Measurements from ENCODE around the gene FBRSL1. TPM values are rescaled to one million over a fixed set of nuclear protein-coding genes. Genes with fewer than 3 reads are reported as not detected.
A peak's percentile ranks its signal among the peaks of the same experiment; 100 is the strongest.

FBRSL1 gene
- total RNA-seq, 1 donor from 2014 or later, result 108 TPM

DNA sequence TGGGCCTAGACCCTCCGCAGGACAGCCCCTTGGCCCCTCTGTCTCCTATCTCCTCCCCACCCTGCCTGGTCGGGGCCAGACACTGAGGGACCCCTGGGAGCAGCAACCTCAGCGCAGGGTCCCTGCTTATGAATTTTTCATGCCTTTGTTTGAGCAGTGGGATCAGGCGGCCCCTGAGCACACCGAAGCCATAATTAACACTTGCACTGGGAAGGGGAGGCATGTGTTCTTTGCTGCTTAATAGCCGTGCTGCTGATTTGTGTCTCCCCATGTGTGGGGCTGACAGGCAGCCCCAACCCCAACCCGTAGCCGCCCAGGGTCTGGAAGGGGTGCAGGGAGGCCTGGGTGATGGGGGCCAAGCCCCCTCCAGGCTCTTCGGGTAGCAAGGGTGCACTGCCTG lies 52.7 kb downstream of the FBRSL1 start:
- no peaks in the 10 kb centered on the region for H3K9me3 Mint-ChIP-seq
- TF ChIP-seq, protein P1, sequence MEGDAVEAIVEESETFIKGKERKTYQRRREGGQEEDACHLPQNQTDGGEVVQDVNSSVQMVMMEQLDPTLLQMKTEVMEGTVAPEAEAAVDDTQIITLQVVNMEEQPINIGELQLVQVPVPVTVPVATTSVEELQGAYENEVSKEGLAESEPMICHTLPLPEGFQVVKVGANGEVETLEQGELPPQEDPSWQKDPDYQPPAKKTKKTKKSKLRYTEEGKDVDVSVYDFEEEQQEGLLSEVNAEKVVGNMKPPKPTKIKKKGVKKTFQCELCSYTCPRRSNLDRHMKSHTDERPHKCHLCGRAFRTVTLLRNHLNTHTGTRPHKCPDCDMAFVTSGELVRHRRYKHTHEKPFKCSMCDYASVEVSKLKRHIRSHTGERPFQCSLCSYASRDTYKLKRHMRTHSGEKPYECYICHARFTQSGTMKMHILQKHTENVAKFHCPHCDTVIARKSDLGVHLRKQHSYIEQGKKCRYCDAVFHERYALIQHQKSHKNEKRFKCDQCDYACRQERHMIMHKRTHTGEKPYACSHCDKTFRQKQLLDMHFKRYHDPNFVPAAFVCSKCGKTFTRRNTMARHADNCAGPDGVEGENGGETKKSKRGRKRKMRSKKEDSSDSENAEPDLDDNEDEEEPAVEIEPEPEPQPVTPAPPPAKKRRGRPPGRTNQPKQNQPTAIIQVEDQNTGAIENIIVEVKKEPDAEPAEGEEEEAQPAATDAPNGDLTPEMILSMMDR (conservative IDR thresholded peaks at IDR 0.05), result no peak
- H3K27me3 Mint-ChIP-seq, result peaks cover 9% of the 10 kb centered on the region
- no peak for DNase-seq (ENCODE audit: extremely low spot score, unreplicated experiment)
- H3K27ac Mint-ChIP-seq, result no peak overlapping the region
- peaks cover 9% of the 10 kb centered on the region for H3K4me1 Mint-ChIP-seq (ENCODE audit: unreplicated experiment)
- H3K36me3 Mint-ChIP-seq, result peaks cover 6% of the 10 kb centered on the region
- H3K4me3 Mint-ChIP-seq, result no peak overlapping the region

DNA sequence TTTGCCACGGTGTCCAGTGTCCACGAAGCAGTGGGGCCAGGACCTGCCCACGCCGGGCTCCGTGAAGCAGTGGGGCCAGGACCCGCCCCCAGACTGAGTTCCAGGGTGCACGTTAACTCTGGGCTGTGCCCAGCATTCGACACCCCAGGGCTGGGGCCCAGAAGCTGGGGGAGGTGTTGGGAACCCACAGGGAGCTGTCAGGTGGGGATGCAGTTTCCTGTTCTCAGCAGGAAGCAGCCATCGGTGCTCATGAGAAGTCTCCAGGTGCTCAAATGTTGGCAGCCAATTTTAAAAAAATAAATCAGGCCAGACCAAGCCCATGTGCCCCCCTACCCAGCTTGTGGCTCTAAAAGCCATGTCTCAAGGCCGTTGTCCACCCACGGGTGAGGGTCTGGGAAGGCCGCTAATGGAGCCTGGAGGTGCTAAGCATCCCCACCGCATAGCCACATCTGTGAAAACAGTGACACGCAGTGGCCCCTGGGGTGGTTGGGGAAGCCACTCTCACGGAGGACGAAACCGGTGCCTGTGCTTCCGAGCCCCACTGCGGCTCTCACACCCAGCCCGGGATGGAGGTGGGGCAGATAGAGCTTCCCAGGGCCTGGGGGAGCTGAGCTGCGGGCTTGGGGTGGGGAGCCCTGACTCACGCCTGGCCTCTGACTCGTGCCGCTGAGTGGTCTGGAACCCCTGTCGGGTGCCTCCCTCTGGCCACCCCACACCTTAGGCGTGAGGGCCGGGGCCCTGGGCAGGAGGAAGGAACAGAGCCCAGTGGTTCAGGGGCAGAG lies 53.5 kb downstream of the FBRSL1 start:
- TF ChIP-seq, protein P1 (conservative IDR thresholded peaks at IDR 0.05), result no peak
- no peak for DNase-seq (ENCODE audit: extremely low spot score, unreplicated experiment)
- Mint-ChIP-seq H3K27me3 (peaks cover 9% of the 10 kb centered on the region), H3K36me3 (peaks cover 6% of the 10 kb centered on the region), H3K4me1 (ENCODE audit: unreplicated experiment) (peaks cover 9% of the 10 kb centered on the region), H3K9me3 (no peaks in the 10 kb centered on the region), H3K27ac (no peak overlapping the region), H3K4me3 (no peak overlapping the region)

DNA sequence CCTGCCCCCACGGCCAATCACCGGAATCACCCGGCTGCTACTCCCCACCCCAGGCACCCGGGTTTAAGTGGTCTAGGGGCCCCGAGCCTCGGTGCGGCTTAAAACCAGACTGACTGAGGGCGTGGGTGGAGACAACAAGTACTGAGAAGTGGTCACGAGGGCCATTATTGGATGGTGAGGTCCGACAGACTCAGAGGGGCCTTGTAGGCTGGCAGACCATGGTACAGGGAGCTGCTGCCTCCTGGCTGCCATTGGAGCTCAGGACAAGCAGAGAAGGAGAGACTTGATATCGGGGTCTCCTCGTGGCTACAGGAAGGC lies 54.1 kb downstream of the FBRSL1 start:
- Mint-ChIP-seq H3K36me3 (peaks cover 6% of the 10 kb centered on the region), H3K4me3 (no peak overlapping the region), H3K27ac (no peak overlapping the region), H3K4me1 (ENCODE audit: unreplicated experiment) (peaks cover 9% of the 10 kb centered on the region), H3K27me3 (peaks cover 9% of the 10 kb centered on the region), H3K9me3 (no peaks in the 10 kb centered on the region)
- no peak for DNase-seq (ENCODE audit: extremely low spot score, unreplicated experiment)
- TF ChIP-seq, protein P1 (conservative IDR thresholded peaks at IDR 0.05), result no peak

DNA sequence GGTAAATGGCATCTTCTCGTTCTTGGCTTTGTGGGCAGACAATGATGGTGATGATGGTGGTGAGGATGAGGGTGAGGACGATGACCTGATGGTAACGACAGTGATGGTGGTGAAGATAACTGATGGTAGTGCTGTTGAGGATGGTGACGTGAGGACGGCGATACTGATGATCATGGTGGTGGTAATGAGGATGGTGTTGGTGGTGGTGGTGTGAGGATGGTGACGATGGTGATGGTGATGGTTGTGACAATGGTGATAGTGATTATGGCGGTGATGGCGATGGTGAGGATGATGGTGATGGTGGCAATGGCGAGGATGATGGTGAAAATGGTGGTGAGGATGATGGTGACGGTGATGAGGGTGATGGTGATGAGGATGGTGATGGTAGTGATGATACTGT lies 54.5 kb downstream of the FBRSL1 start:
- Mint-ChIP-seq H3K36me3 (peaks cover 6% of the 10 kb centered on the region), H3K4me1 (ENCODE audit: unreplicated experiment) (peaks cover 9% of the 10 kb centered on the region), H3K27me3 (peaks cover 9% of the 10 kb centered on the region), H3K27ac (peak overlapping the region; percentile 5), H3K9me3 (no peaks in the 10 kb centered on the region), H3K4me3 (no peak overlapping the region)
- DNase-seq (ENCODE audit: extremely low spot score, unreplicated experiment), result no peak
- TF ChIP-seq, protein P1 (conservative IDR thresholded peaks at IDR 0.05), result no peak

DNA sequence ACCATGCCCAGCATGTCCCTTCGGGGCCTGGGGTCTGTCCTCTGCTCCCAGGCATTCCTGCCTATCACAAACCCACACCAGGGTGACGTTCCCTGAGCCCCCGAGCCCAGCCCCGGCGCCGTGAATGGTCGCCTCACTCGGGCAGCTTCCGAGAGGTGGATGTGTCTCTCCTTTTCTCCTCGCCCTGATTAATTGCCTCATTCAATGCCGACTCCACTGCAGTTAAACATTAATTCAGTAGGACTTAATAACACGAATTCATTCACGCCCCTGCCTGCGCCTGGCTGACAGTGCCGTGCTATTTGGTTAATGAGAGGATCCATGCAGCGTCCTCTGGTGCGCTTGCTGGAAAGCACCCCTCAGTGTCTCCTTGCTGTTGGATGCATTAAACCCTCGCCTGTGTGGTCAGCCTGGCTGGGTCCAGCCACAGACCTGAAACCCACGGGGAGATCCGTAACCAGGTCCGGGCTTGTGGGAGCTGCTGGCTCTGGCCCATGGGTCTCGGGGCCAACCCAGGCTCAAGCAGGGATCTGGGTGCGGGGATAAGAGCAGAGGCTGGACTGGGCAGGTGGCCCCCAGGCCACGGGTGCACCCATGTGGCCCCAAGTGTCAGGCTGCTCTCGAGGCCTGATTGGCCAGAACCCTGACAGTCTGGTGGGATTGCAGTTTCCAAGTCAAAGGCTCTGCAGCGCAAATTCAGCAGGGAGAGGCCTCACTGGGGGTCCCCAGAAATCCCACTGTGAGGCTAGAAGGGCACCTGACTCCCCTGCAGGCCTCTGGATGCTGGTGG lies 55.4 kb downstream of the FBRSL1 start:
- Mint-ChIP-seq H3K4me1 (ENCODE audit: unreplicated experiment) (peaks cover 10% of the 10 kb centered on the region), H3K27me3 (peaks cover 16% of the 10 kb centered on the region)
- TF ChIP-seq, protein P1 (conservative IDR thresholded peaks at IDR 0.05), result no peak

More for the DNA sequence above, 55.4 kb downstream of the FBRSL1 start:
- H3K27ac Mint-ChIP-seq, result peak overlapping the region; percentile 15
- peak overlapping the region; percentile 58 for H3K4me3 Mint-ChIP-seq
- no peak for DNase-seq (ENCODE audit: extremely low spot score, unreplicated experiment)
- H3K9me3 Mint-ChIP-seq, result no peaks in the 10 kb centered on the region
- peaks cover 6% of the 10 kb centered on the region for H3K36me3 Mint-ChIP-seq
